H1 (cell line): ENCODE results near the gene SPANXD. TPM values are rescaled to one million over a fixed set of nuclear protein-coding genes. Genes with fewer than 3 reads are reported as not detected.

Experiments used
- CTCF ChIA-PET: fragments of 300-600 bp; sonication (Branson Sonifier 250); formaldehyde crosslinking; loops from one replicate; lab custom pipeline; 2021; ENCODE audit not compliant: partially characterized antibody; lab: Charles Lee
- POLR2A ChIA-PET: fragments of 300-600 bp; sonication (Branson Sonifier 250); formaldehyde crosslinking; loops from one replicate; lab custom pipeline; 2021; ENCODE audit warnings: inconsistent platforms; ENCODE audit not compliant: partially characterized antibody; lab: Charles Lee
- DNase-seq, 2 experiments: peaks; one replicate each; pipeline versions ENCODE4 v3.0.0 to v3.0.0-alpha.2; 2010 to 2022; ENCODE audit warnings: low spot score in 2 of 2, low read depth in 1 of 2, mixed read lengths in 1 of 2
- FAIRE-seq: peaks from 2 replicates; lab custom pipeline; 2011; peaks lifted over from hg19 to GRCh38; lab: Jason Lieb, UNC
- H2AFZ ChIP-seq: 2 replicates; pipeline ENCODE4 v1.8.1; 2012; ENCODE audit warnings: low read length, inconsistent platforms
- H2AK5ac ChIP-seq: 2 replicates; pipeline ENCODE4 v1.6.1; 2013; ENCODE audit warnings: low read depth, low read length
- H2BK120ac ChIP-seq: replicated peaks from 2 replicates; pipeline ENCODE3; 2013; ENCODE audit warnings: low read depth, low read length, inconsistent platforms
- H2BK12ac ChIP-seq: 2 replicates; pipeline ENCODE4 v1.6.1; 2013; ENCODE audit warnings: low read depth, low read length
- H2BK15ac ChIP-seq: 2 replicates; pipeline ENCODE4 v1.6.1; 2013; ENCODE audit warnings: low read length
- H2BK20ac ChIP-seq: 2 replicates; pipeline ENCODE4 v1.6.1; 2013; ENCODE audit warnings: low read length
- H2BK5ac ChIP-seq: 2 replicates; pipeline ENCODE4 v1.6.1; 2013; ENCODE audit warnings: low read depth, low read length
- H3K14ac ChIP-seq: 2 replicates; pipeline ENCODE4 v1.6.1; 2013; ENCODE audit warnings: inconsistent platforms; ENCODE audit not compliant: insufficient read length
- H3K18ac ChIP-seq: 2 replicates; pipeline ENCODE4 v1.6.1; 2013; ENCODE audit warnings: low read length; ENCODE audit errors: extremely low read depth
- H3K23ac ChIP-seq: 2 replicates; pipeline ENCODE4 v1.6.1; 2013; ENCODE audit warnings: inconsistent platforms; ENCODE audit not compliant: insufficient read length
- H3K23me2 ChIP-seq: 2 replicates; pipeline ENCODE4 v1.6.1; 2013; ENCODE audit warnings: low read depth, low read length
- H3K27ac ChIP-seq: 2 replicates; pipeline ENCODE4 v1.6.1; 2011; ENCODE audit warnings: low read depth, low read length, inconsistent platforms
- H3K27me3 ChIP-seq, 4 experiments: replicated peaks in 1 of 4; 1 replicate in 1 of 4; 2 replicates in 3 of 4; pipeline versions ENCODE4 v1.6.1 to v1.8.1; 2011 to 2013; ENCODE audit warnings: low read length in 3 of 4, mild to moderate bottlenecking in 3 of 4, inconsistent platforms in 2 of 4, mixed read lengths in 2 of 4, moderate library complexity in 1 of 4; ENCODE audit not compliant: control insufficient read depth in 3 of 4, insufficient read depth in 3 of 4; ENCODE audit errors: extremely low read depth in 1 of 4
- H3K36me3 ChIP-seq, 4 experiments: 2 replicates each; pipeline versions ENCODE4 v1.6.1 to v1.8.1; 2011 to 2013; ENCODE audit warnings: mild to moderate bottlenecking in 4 of 4, low read length in 3 of 4, moderate library complexity in 2 of 4, control low read depth in 1 of 4, inconsistent platforms in 1 of 4; ENCODE audit not compliant: insufficient read depth in 4 of 4, control insufficient read depth in 2 of 4
- H3K4ac ChIP-seq: replicated peaks from 2 replicates; pipeline ENCODE3; 2013; ENCODE audit warnings: low read length, low read depth, mixed read lengths, inconsistent platforms; ENCODE audit not compliant: insufficient read length
- H3K4me1 ChIP-seq, 4 experiments: replicated peaks in 1 of 4; 1 replicate in 1 of 4; 2 replicates in 3 of 4; pipeline versions ENCODE4 v1.6.1 to v1.8.1; 2011 to 2013; ENCODE audit warnings: low read length in 3 of 4, inconsistent platforms in 2 of 4, mixed read lengths in 1 of 4; ENCODE audit not compliant: insufficient read depth in 4 of 4, control insufficient read depth in 3 of 4
- H3K4me2 ChIP-seq, 2 experiments: 2 replicates each; pipeline versions ENCODE4 v1.6.1 to v1.8.1; 2011 to 2013; ENCODE audit warnings: low read depth in 2 of 2, low read length in 2 of 2, control low read depth in 1 of 2, inconsistent platforms in 1 of 2, mild to moderate bottlenecking in 1 of 2; ENCODE audit not compliant: insufficient read depth in 1 of 2
- H3K4me3 ChIP-seq, 4 experiments: fragments of 200-600, 300-600 bp in 1 of 4; sonication (generic), shearing (Covaris generic), sonication (Bioruptor Twin) in 1 of 4; 2 replicates each; pipeline versions ENCODE4 v1.5.1 to v1.8.1; 2011 to 2016; ENCODE audit warnings: low read length in 4 of 4, low read depth in 3 of 4, control low read depth in 2 of 4, inconsistent platforms in 2 of 4, mild to moderate bottlenecking in 2 of 4, mixed read lengths in 1 of 4, moderate library complexity in 1 of 4; ENCODE audit not compliant: insufficient read depth in 2 of 4; ENCODE audit errors: extremely low read depth in 1 of 4
- H3K56ac ChIP-seq: replicated peaks from 2 replicates; pipeline ENCODE3; 2013; ENCODE audit warnings: low read depth, mild to moderate bottlenecking, mixed read lengths, low read length, inconsistent platforms; ENCODE audit not compliant: insufficient read length
- H3K79me1 ChIP-seq: 2 replicates; pipeline ENCODE4 v1.6.1; 2013; ENCODE audit warnings: low read depth, low read length, control low read depth
- H3K79me2 ChIP-seq, 2 experiments: 2 replicates each; pipeline versions ENCODE4 v1.6.1 to v1.8.1; 2012 to 2013; ENCODE audit warnings: low read length in 2 of 2, mild to moderate bottlenecking in 2 of 2, inconsistent platforms in 1 of 2; ENCODE audit not compliant: insufficient read depth in 2 of 2, control insufficient read depth in 1 of 2
- H3K9ac ChIP-seq, 4 experiments: replicated peaks in 1 of 4; 1 replicate in 1 of 4; 2 replicates in 3 of 4; pipeline versions ENCODE4 v1.6.1 to v1.8.1; 2011 to 2013; ENCODE audit warnings: low read depth in 3 of 4, low read length in 3 of 4, control low read depth in 2 of 4, mild to moderate bottlenecking in 2 of 4, moderate library complexity in 2 of 4, inconsistent platforms in 1 of 4; ENCODE audit errors: extremely low read depth in 1 of 4
- H3K9me3 ChIP-seq, 2 experiments: 2 replicates each; pipeline versions ENCODE4 v1.6.1 to v1.8.1; 2012 to 2013; ENCODE audit warnings: mild to moderate bottlenecking in 2 of 2, moderate library complexity in 2 of 2, control low read depth in 1 of 2, inconsistent platforms in 1 of 2, low read depth in 1 of 2, low read length in 1 of 2, mixed read lengths in 1 of 2; ENCODE audit not compliant: insufficient read depth in 2 of 2
- H4K20me1 ChIP-seq, 2 experiments: replicated peaks in 1 of 2; 2 replicates each; pipeline versions ENCODE3 to v1.8.1; 2011 to 2013; ENCODE audit warnings: inconsistent platforms in 2 of 2, low read length in 2 of 2, mild to moderate bottlenecking in 1 of 2; ENCODE audit not compliant: insufficient read depth in 2 of 2, control insufficient read depth in 1 of 2
- H4K5ac ChIP-seq: 2 replicates; pipeline ENCODE4 v1.6.1; 2013; ENCODE audit warnings: low read length, low read depth, mixed read lengths, inconsistent platforms; ENCODE audit not compliant: insufficient read length
- H4K8ac ChIP-seq: 2 replicates; pipeline ENCODE4 v1.8.0; 2013; ENCODE audit warnings: mild to moderate bottlenecking, moderate library complexity, low read length, inconsistent platforms; ENCODE audit not compliant: insufficient read depth; ENCODE audit errors: extremely low read depth
- H4K91ac ChIP-seq: replicated peaks from 2 replicates; pipeline ENCODE3; 2013; ENCODE audit warnings: low read length, mixed read lengths, inconsistent platforms; ENCODE audit not compliant: insufficient read length
- CBX5 ChIP-seq: fragments of 300-800, 300-1000 bp; sonication (generic); IDR thresholded peaks from 2 replicates; pipeline ENCODE4 v1.7.1; 2016; ENCODE audit warnings: antibody characterized with exemption, low read length, low read depth
- CREB1 ChIP-seq: IDR thresholded peaks from 2 replicates; pipeline ENCODE4 v1.6.1; 2012; ENCODE audit warnings: inconsistent platforms
- FOSL1 ChIP-seq: IDR thresholded peaks from 2 replicates; pipeline ENCODE4 v1.6.1; 2011; ENCODE audit warnings: mild to moderate bottlenecking, low read depth, low read length, moderate library complexity; ENCODE audit not compliant: insufficient read depth
- KDM5A ChIP-seq: fragments of 200-600 bp; IDR thresholded peaks from 2 replicates; pipeline ENCODE4 v1.7.1; 2012; ENCODE audit warnings: mild to moderate bottlenecking, low read length, inconsistent platforms, mixed read lengths
- NRF1 ChIP-seq: IDR thresholded peaks from 2 replicates; pipeline ENCODE4 v1.6.1; 2011; ENCODE audit warnings: mild to moderate bottlenecking, low read depth, low read length, improper control_type of control experiment
- TAF7 ChIP-seq: optimal IDR thresholded peaks from 2 replicates; pipeline ENCODE3; 2011; ENCODE audit warnings: low read depth, mild to moderate bottlenecking, inconsistent platforms, low read length, moderate library complexity, borderline replicate concordance
- TCF12 ChIP-seq: IDR thresholded peaks from 2 replicates; pipeline ENCODE4 v1.6.1; 2011; ENCODE audit warnings: low read depth, mild to moderate bottlenecking, low read length
- WGBS, 2 experiments: shearing (Covaris generic) in 1 of 2; methylation state at CpG; one replicate each; pipeline versions ENCODE4 v1.1.6 to v1.1.7; 2013 to 2015; ENCODE audit warnings: low lambda C conversion rate in 2 of 2, mixed read lengths in 2 of 2, inconsistent platforms in 1 of 2, low coverage in 1 of 2, missing lambda C conversion rate in 1 of 2; ENCODE audit not compliant: insufficient replicate concordance in 2 of 2, insufficient coverage in 1 of 2, insufficient read length in 1 of 2; ENCODE audit errors: extremely low coverage in 1 of 2, missing lambda C conversion rate in 1 of 2; 5-methylcytosine and 5-hydroxymethylcytosine counted together
- polyA plus RNA-seq, 7 experiments: library from polyadenylated mRNA; depleted of rRNA in 3 of 7; stranded (reverse) in 5 of 7; unstranded in 2 of 7; fragments of >200 nt in 5 of 7; fragments of 200-250 nt in 2 of 7; gene quantifications; 1 replicate in 5 of 7; 2 replicates in 1 of 7; 4 replicates in 1 of 7; pipeline versions ENCODE4 v1.2.1 to v1.2.3, GENCODE V29; 2011 to 2013; ENCODE audit warnings: missing spikeins in 2 of 7, mixed read lengths in 2 of 7
- total RNA-seq: library from RNA; stranded (reverse); fragmentation: NEBNext Ultra II Directional; extraction: Animal tissue kit (Norgen Biotek cat#: 25700); gene quantifications from 2 replicates; pipeline ENCODE4 v1.2.1, GENCODE V29; 2021
- TF ChIP-seq, protein P1 (sequence below): IDR thresholded peaks from 2 replicates; pipeline ENCODE4 v1.6.1; 2012; ENCODE audit warnings: inconsistent platforms

The SPANXD gene
- total and polyA plus RNA-seq, 2 of the 8 experiments (the other 6 are each of a cell fraction or from before 2014, with no cell fraction given) = not detected

DNA sequence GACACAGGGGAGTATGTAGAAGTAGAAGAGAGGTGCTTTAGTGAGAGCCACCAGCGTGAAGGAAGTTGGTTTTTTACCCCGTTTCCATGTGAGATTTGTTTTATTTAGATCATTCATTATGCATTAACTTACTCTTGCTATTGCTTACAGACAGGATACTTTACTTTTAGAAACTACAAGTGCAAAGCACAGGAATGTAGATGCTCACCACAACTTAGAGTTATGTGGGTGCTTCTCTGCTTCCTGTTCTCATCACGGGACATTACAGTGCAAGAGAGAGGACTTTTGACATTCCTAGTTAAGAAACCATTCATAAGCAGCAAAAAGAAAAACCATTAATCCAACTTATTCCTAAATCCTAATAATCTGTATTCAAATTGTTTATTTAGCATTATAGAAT, 25.6 kb upstream of the SPANXD start:
- WGBS, 2 experiments = 63% methylated on average over 3 of the region's 3 CpGs; no CpG with 5 or more reads in 1 of the 2 experiments
- H3K23me2 ChIP-seq = no peaks in the 10 kb centered on the region
- H3K9me3 ChIP-seq = no peaks in the 10 kb centered on the region
- no peaks in the 10 kb centered on the region for H3K4me1 ChIP-seq
- H3K79me1 ChIP-seq = no peaks in the 10 kb centered on the region
- no peak overlapping the region for H2BK5ac ChIP-seq
- POLR2A ChIA-PET = no interaction called here
- CTCF ChIA-PET = no interaction called here
- no peaks in the 10 kb centered on the region for H3K79me2 ChIP-seq
- H2BK12ac ChIP-seq = no peak overlapping the region
- no peak overlapping the region for H2BK20ac ChIP-seq
- no peak for FAIRE-seq
- H3K9ac ChIP-seq = no peak overlapping the region
- H4K8ac ChIP-seq = no peak overlapping the region
- no peak overlapping the region for H3K23ac ChIP-seq
- no peak overlapping the region for H4K91ac ChIP-seq
- H2BK15ac ChIP-seq = no peak overlapping the region
- no peak overlapping the region for H2AK5ac ChIP-seq
- H3K4me3 ChIP-seq = no peak overlapping the region
- H4K5ac ChIP-seq = no peak overlapping the region
- no peak overlapping the region for H3K14ac ChIP-seq
- H3K4ac ChIP-seq = no peak overlapping the region
- H3K27ac ChIP-seq = no peak overlapping the region
- no peaks in the 10 kb centered on the region for H3K27me3 ChIP-seq
- DNase-seq = no peak
- H2AFZ ChIP-seq = no peak overlapping the region
- no peak overlapping the region for H3K18ac ChIP-seq
- H3K36me3 ChIP-seq = no peaks in the 10 kb centered on the region
- no peak overlapping the region for H3K56ac ChIP-seq
- no peak overlapping the region for H2BK120ac ChIP-seq
- H4K20me1 ChIP-seq = no peaks in the 10 kb centered on the region
- H3K4me2 ChIP-seq = no peak overlapping the region
- TF ChIP-seq CREB1 = no peak
- no peak for TF ChIP-seq CBX5
- no peak for TF ChIP-seq KDM5A
- TF ChIP-seq NRF1 = no peak
- no peak for TF ChIP-seq FOSL1
- TF ChIP-seq, protein P1, sequence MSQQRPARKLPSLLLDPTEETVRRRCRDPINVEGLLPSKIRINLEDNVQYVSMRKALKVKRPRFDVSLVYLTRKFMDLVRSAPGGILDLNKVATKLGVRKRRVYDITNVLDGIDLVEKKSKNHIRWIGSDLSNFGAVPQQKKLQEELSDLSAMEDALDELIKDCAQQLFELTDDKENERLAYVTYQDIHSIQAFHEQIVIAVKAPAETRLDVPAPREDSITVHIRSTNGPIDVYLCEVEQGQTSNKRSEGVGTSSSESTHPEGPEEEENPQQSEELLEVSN = no peak
- TF ChIP-seq TAF7 = no peak
- no peak for TF ChIP-seq TCF12
